WTC11 (cell line): ENCODE measurements around the gene METTL18. TPM values are rescaled to one million over a fixed set of nuclear protein-coding genes. Genes with fewer than 3 reads are reported as not detected.

ENCODE experiments used
- ATAC-seq: fragments of 200-7000 bp; cut with Tn5 transposase; 2 replicates; pipeline ENCODE4 v1.10.0; 2021; ENCODE audit warnings: mild to moderate bottlenecking, moderate library complexity
- CTCF ChIA-PET: fragments of 300-600 bp; sonication (Branson Sonifier 250); formaldehyde crosslinking; loops from one replicate; lab custom pipeline; 2021; ENCODE audit warnings: antibody characterized with exemption; lab: Charles Lee
- POLR2A ChIA-PET: fragments of 350-600 bp; sonication (Branson Sonifier 250); formaldehyde crosslinking; loops from one replicate; lab custom pipeline; 2021; ENCODE audit warnings: antibody characterized with exemption; lab: Charles Lee
- DNase-seq: peaks from one replicate; pipeline ENCODE4 v3.0.0; 2021; ENCODE audit warnings: low spot score
- H3K27ac Mint-ChIP-seq: 2 replicates; pipeline ENCODE4 v1.8.0; 2021; ENCODE audit warnings: mixed read lengths
- H3K27me3 Mint-ChIP-seq: 2 replicates; pipeline ENCODE4 v1.8.0; 2021; ENCODE audit warnings: low read depth, mild to moderate bottlenecking, moderate library complexity, mixed read lengths
- H3K36me3 Mint-ChIP-seq: 2 replicates; pipeline ENCODE4 v1.8.0; 2021; ENCODE audit warnings: mixed read lengths
- H3K4me1 Mint-ChIP-seq: 2 replicates; pipeline ENCODE4 v1.8.0; 2022; ENCODE audit warnings: mixed read lengths
- H3K4me3 Mint-ChIP-seq: 2 replicates; pipeline ENCODE4 v1.8.0; 2021; ENCODE audit warnings: mild to moderate bottlenecking, moderate library complexity, mixed read lengths
- H3K9me3 Mint-ChIP-seq: 2 replicates; pipeline ENCODE4 v1.8.0; 2021; ENCODE audit warnings: mixed read lengths
- CTCF ChIP-seq: fragments of 200-600 bp; IDR thresholded peaks from 2 replicates; pipeline ENCODE4 v1.8.0; 2022; ENCODE audit warnings: antibody characterized with exemption
- E2F5 ChIP-seq: sonication (generic); formaldehyde crosslinking; IDR thresholded peaks from 2 replicates; pipeline ENCODE4 v1.8.1; 2022; ENCODE audit warnings: mild to moderate bottlenecking, moderate library complexity, missing genetic modification reagents
- ETV6 ChIP-seq: sonication (generic); formaldehyde crosslinking; IDR thresholded peaks from 2 replicates; pipeline ENCODE4 v1.8.1; 2022; ENCODE audit warnings: mild to moderate bottlenecking, missing genetic modification reagents
- GTF2I ChIP-seq: fragments of 250-450 bp; sonication (Bioruptor Pico); conservative IDR thresholded peaks from 2 replicates; pipeline ENCODE4 v1.4.0; 2021; ENCODE audit warnings: mild to moderate bottlenecking
- HMGA2 ChIP-seq: fragments of 250-450 bp; sonication (Bioruptor Pico); IDR thresholded peaks from 2 replicates; pipeline ENCODE4 v1.4.0; 2021; ENCODE audit warnings: mild to moderate bottlenecking, moderate library complexity
- MXD4 ChIP-seq: fragments of 250-450 bp; sonication (Bioruptor Pico); IDR thresholded peaks from 2 replicates; pipeline ENCODE4 v1.8.0; 2021; ENCODE audit warnings: mild to moderate bottlenecking, moderate library complexity, borderline replicate concordance
- MYBL2 ChIP-seq: sonication (generic); formaldehyde crosslinking; IDR thresholded peaks from 2 replicates; pipeline ENCODE4 v1.8.1; 2023; ENCODE audit warnings: mild to moderate bottlenecking, moderate library complexity, missing genetic modification reagents
- NFE2L1 ChIP-seq: sonication (generic); formaldehyde crosslinking; IDR thresholded peaks from 2 replicates; pipeline ENCODE4 v1.8.1; 2023; ENCODE audit warnings: missing genetic modification reagents
- NFYB ChIP-seq: sonication (generic); formaldehyde crosslinking; conservative IDR thresholded peaks from 2 replicates; pipeline ENCODE4 v1.8.0; 2022; ENCODE audit warnings: low read depth, missing genetic modification reagents
- NR1H2 ChIP-seq: sonication (generic); formaldehyde crosslinking; IDR thresholded peaks from 2 replicates; pipeline ENCODE4 v1.9.0; 2021; ENCODE audit warnings: mild to moderate bottlenecking, moderate library complexity, missing genetic modification reagents
- NR2C2 ChIP-seq: sonication (generic); formaldehyde crosslinking; IDR thresholded peaks from 2 replicates; pipeline ENCODE4 v1.8.0; 2022; ENCODE audit warnings: mild to moderate bottlenecking, missing genetic modification reagents
- RORB ChIP-seq: fragments of 250-450 bp; sonication (Bioruptor Pico); IDR thresholded peaks from 2 replicates; pipeline ENCODE4 v1.9.0; 2021; ENCODE audit warnings: mild to moderate bottlenecking
- SMAD4 ChIP-seq: sonication (generic); formaldehyde crosslinking; IDR thresholded peaks from 2 replicates; pipeline ENCODE4 v1.8.0; 2022; ENCODE audit warnings: mild to moderate bottlenecking, missing genetic modification reagents
- SP1 ChIP-seq: sonication (generic); formaldehyde crosslinking; conservative IDR thresholded peaks from 2 replicates; pipeline ENCODE4 v1.8.1; 2022; ENCODE audit warnings: missing genetic modification reagents
- ZNF232 ChIP-seq: sonication (generic); formaldehyde crosslinking; IDR thresholded peaks from 2 replicates; pipeline ENCODE4 v1.8.0; 2022; ENCODE audit warnings: mild to moderate bottlenecking, missing genetic modification reagents
- ZNF416 ChIP-seq: fragments of 250-450 bp; sonication (Bioruptor Pico); IDR thresholded peaks from 2 replicates; pipeline ENCODE4 v1.9.0; 2021; ENCODE audit warnings: mild to moderate bottlenecking, inconsistent platforms
- ZNF423 ChIP-seq: fragments of 250-450 bp; sonication (Bioruptor Pico); IDR thresholded peaks from 2 replicates; pipeline ENCODE4 v2.1.2; 2022; ENCODE audit warnings: mild to moderate bottlenecking, moderate library complexity
- total RNA-seq: library from RNA; stranded (reverse); gene quantifications from 3 replicates; pipeline ENCODE4 v1.2.3, GENCODE V29; 2021
- TF ChIP-seq, protein P1 (sequence below): sonication (generic); formaldehyde crosslinking; IDR thresholded peaks from 2 replicates; pipeline ENCODE4 v1.8.0; 2022; ENCODE audit warnings: missing genetic modification reagents
- TF ChIP-seq, protein P2 (sequence below): sonication (generic); formaldehyde crosslinking; IDR thresholded peaks from 2 replicates; pipeline ENCODE4 v1.8.0; 2022; ENCODE audit warnings: mild to moderate bottlenecking, missing genetic modification reagents
- TF ChIP-seq, protein P3 (sequence below): fragments of 250-450 bp; sonication (Bioruptor Pico); conservative IDR thresholded peaks from 2 replicates; pipeline ENCODE4 v1.9.0; 2021; ENCODE audit warnings: mild to moderate bottlenecking
- TF ChIP-seq, protein P4 (sequence below): sonication (generic); formaldehyde crosslinking; IDR thresholded peaks from 2 replicates; pipeline ENCODE4 v1.8.1; 2022; ENCODE audit warnings: low read depth, missing genetic modification reagents, borderline replicate concordance

Gene METTL18
- total RNA-seq, 1 experiment from 2014 or later, result 7.7 TPM

DNA sequence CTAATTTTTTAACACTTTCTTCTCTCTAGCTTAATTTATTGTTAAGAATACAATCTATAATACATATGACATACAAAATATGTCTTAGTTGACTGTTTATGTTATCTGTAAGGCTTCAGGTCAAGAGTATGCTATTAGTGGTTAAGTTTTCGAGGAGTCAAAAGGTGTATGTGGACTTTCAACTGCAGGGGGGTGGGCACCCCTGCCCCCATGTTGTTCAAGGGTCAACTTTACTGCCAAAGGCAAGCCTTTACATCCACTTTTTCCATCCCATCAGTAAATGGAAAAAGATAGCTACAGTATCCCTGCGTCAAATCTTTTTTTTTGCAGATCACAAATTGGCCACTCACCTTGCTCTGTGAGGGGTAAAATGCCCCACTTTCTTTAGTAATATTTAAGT lies 6.3 kb downstream of the METTL18 start:
- H3K27me3 Mint-ChIP-seq, result no peaks in the 10 kb centered on the region; the same call in 1 of the 2 replicates
- TF ChIP-seq E2F5, result no peak
- TF ChIP-seq NFYB (CRISPR knock-in tag), result no peak
- TF ChIP-seq, protein P1, sequence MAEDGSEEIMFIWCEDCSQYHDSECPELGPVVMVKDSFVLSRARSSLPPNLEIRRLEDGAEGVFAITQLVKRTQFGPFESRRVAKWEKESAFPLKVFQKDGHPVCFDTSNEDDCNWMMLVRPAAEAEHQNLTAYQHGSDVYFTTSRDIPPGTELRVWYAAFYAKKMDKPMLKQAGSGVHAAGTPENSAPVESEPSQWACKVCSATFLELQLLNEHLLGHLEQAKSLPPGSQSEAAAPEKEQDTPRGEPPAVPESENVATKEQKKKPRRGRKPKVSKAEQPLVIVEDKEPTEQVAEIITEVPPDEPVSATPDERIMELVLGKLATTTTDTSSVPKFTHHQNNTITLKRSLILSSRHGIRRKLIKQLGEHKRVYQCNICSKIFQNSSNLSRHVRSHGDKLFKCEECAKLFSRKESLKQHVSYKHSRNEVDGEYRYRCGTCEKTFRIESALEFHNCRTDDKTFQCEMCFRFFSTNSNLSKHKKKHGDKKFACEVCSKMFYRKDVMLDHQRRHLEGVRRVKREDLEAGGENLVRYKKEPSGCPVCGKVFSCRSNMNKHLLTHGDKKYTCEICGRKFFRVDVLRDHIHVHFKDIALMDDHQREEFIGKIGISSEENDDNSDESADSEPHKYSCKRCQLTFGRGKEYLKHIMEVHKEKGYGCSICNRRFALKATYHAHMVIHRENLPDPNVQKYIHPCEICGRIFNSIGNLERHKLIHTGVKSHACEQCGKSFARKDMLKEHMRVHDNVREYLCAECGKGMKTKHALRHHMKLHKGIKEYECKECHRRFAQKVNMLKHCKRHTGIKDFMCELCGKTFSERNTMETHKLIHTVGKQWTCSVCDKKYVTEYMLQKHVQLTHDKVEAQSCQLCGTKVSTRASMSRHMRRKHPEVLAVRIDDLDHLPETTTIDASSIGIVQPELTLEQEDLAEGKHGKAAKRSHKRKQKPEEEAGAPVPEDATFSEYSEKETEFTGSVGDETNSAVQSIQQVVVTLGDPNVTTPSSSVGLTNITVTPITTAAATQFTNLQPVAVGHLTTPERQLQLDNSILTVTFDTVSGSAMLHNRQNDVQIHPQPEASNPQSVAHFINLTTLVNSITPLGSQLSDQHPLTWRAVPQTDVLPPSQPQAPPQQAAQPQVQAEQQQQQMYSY (CRISPR knock-in tag), result no peak
- TF ChIP-seq ZNF423 (CRISPR knock-in tag), result no peak
- no peak for TF ChIP-seq ZNF416
- no peak for TF ChIP-seq HMGA2 (CRISPR knock-in tag)
- TF ChIP-seq, protein P2, sequence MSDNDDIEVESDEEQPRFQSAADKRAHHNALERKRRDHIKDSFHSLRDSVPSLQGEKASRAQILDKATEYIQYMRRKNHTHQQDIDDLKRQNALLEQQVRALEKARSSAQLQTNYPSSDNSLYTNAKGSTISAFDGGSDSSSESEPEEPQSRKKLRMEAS, result no peak
- TF ChIP-seq, protein P3, sequence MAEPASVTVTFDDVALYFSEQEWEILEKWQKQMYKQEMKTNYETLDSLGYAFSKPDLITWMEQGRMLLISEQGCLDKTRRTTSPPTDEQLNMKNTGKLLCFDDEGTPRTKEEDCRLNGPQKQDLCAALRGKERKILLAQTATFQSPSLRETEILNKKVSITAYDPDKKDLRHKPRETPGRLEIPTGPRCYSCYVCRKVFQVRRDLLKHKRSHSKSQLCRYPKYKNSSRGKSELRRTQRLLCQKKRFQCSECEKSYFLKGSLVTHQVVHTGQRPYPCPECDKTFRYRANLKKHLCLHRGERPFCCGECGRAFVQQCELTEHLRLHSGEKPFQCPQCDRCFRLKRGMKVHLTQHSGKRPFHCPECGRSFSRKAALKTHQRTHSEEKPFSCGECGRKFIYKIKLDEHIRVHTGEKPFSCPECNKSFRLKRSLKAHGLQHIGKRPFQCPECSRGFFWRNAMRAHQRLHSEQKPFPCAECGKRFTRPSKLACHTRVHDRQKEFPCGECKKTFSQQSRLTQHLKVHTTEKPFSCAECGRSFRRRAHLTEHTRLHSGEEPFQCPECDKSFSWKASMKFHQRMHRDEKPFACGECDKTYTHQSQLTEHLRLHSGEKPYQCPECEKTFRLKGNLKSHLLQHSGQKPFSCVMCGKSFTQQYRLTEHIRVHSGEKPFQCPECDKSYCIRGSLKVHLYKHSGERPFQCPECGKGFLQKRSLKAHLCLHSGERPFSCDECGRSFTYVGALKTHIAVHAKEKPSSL (CRISPR knock-in tag), result no peak
- TF ChIP-seq SMAD4 (CRISPR knock-in tag), result no peak
- TF ChIP-seq RORB (CRISPR knock-in tag), result no peak
- no peak for TF ChIP-seq GTF2I (CRISPR knock-in tag)
- TF ChIP-seq, all 79 proteins: peak for 0
- no peak for ATAC-seq
- ChIA-PET CTCF (no interaction called here), POLR2A (no interaction called here)
- no peak for DNase-seq
- peaks cover 23% of the 10 kb centered on the region for H3K9me3 Mint-ChIP-seq
- H3K4me1 Mint-ChIP-seq, result peaks cover 21% of the 10 kb centered on the region
- H3K27ac Mint-ChIP-seq, result no peak overlapping the region
- H3K4me3 Mint-ChIP-seq, result no peak overlapping the region
- H3K36me3 Mint-ChIP-seq, result peaks cover 13% of the 10 kb centered on the region

DNA sequence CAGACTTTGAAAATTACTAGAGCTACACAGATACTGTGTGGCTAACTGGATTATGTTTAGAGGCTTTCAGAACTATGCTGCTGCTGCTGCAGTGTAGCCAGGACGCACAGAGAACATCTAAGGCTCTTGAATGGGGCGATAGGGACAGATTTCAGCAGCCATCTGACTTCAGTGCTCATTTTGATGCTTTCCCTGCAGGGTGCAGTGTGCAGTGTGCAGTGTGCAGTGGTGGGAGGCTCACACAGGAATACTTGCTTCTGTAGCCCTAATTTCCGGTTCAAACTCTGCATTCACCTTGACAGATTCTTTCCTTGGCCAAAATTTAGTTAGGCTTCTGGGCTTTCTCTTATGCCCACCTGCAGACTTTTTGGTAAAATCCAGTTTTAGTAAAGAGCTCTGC lies 7.7 kb downstream of the METTL18 start:
- no peak for ATAC-seq
- TF ChIP-seq, protein P4, sequence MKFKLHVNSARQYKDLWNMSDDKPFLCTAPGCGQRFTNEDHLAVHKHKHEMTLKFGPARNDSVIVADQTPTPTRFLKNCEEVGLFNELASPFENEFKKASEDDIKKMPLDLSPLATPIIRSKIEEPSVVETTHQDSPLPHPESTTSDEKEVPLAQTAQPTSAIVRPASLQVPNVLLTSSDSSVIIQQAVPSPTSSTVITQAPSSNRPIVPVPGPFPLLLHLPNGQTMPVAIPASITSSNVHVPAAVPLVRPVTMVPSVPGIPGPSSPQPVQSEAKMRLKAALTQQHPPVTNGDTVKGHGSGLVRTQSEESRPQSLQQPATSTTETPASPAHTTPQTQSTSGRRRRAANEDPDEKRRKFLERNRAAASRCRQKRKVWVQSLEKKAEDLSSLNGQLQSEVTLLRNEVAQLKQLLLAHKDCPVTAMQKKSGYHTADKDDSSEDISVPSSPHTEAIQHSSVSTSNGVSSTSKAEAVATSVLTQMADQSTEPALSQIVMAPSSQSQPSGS (CRISPR knock-in tag), result no peak
- no peak for TF ChIP-seq MYBL2 (CRISPR knock-in tag)
- TF ChIP-seq ZNF232, result no peak
- TF ChIP-seq, all 79 proteins: peak for 0
- no peak overlapping the region for H3K27ac Mint-ChIP-seq
- H3K36me3 Mint-ChIP-seq, result peaks cover 6% of the 10 kb centered on the region
- peaks cover 29% of the 10 kb centered on the region for H3K9me3 Mint-ChIP-seq
- ChIA-PET POLR2A (no interaction called here), CTCF (no interaction called here)
- peaks cover 21% of the 10 kb centered on the region for H3K4me1 Mint-ChIP-seq
- H3K4me3 Mint-ChIP-seq, result no peak overlapping the region
- no peaks in the 10 kb centered on the region; the same call in 1 of the 2 replicates for H3K27me3 Mint-ChIP-seq
- DNase-seq, result no peak

DNA sequence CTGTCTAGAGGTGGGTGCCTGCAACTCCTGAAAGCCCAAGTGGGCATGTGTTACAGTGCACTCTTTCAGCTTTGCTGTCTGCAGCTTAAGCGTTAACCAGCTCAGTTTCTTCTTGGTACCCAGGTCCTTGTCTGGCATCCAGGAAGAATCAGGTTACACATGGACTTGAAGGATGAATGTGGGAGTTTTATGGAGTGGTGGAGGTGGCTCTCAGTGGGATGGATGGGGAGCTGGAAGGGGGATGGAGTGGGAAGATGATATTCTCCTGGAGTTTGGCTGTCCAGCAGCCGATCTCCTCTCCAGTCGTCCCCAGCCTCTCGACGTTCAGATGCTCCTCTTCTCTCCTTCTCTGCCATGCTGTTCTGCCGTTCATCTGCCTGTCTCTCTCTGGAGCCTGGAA lies 9.4 kb downstream of the METTL18 start:
- no peaks in the 10 kb centered on the region; the same call in 1 of the 2 replicates for H3K27me3 Mint-ChIP-seq
- ChIA-PET POLR2A (interaction anchor here (0.5 kb wide), 1 partner anchor 123 kb away, joined by 7 read pairs; no protein-coding TSS in a partner anchor), CTCF (interaction anchor here (0.7 kb wide), 1 partner anchor 10 kb away, joined by 3 read pairs; no protein-coding TSS in a partner anchor)
- TF ChIP-seq NFE2L1 (no peak), HMGA2 (CRISPR knock-in tag) (no peak), NR2C2 (CRISPR knock-in tag) (no peak), SP1 (CRISPR knock-in tag) (no peak), ETV6 (CRISPR knock-in tag) (no peak), CTCF (no peak), RORB (CRISPR knock-in tag) (no peak), MXD4 (CRISPR knock-in tag) (no peak), NR1H2 (no peak)
- TF ChIP-seq, protein P3 (CRISPR knock-in tag), result no peak

More for the DNA sequence above, 9.4 kb downstream of the METTL18 start:
- H3K9me3 Mint-ChIP-seq, result peaks cover 23% of the 10 kb centered on the region
- ATAC-seq (no peak), DNase-seq (no peak)
- peaks cover 6% of the 10 kb centered on the region; the same call in 1 of the 2 replicates for H3K36me3 Mint-ChIP-seq
- H3K27ac Mint-ChIP-seq, result no peak overlapping the region
- H3K4me1 Mint-ChIP-seq, result peaks cover 32% of the 10 kb centered on the region
- no peak overlapping the region for H3K4me3 Mint-ChIP-seq
